HuH-7 (cell line): Measurements from ENCODE around the gene DYNLT3.

Source experiments
- DNase-seq: peaks from one replicate; pipeline ENCODE4 v3.0.0; 2011; ENCODE audit warnings: low spot score

The DYNLT3 gene

DNA sequence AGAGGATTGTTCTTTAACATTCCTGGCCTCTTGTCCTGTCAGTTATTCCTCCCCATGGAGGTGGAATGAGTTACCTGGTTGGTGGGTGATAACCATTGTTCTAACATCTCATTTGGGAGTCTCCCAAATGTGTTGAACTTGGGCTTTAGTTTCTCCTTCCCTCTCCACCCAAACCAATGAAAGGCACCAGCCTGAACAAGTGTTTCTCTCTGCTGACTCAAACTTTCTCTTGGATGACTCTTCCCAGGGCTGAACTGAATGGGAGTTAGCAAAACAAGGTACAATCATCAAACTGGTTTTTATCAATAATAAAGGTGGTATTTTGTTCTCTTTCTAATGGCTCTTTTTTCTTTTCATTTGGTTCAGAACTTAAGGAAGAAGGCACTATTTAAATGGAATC is 2.7 kb downstream of the DYNLT3 start:
- DNase-seq: no peak

DNA sequence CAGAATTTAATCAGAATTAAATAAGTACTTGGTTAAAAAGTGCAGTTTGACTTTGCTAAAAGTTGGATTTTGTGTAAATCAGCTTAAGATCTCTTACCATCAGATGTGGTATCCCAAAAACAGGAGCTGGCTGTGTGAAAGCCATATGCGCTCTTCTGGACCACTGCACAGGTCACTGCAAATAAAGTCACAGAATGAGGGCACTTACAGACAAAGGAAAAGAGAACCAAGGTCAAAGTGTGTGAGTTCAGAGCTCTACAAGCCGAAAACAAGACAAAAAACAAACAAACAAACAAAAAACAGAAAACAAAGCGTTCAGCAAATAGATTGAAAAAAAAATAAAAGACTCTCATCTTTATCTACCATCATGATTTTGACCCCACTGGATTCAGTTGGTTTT is 6.4 kb downstream of the DYNLT3 start:
- DNase-seq: no peak

GRCh38 chrX:37834937-37835336 is 12.4 kb downstream of the DYNLT3 start:
- DNase-seq: no peak

- DNase-seq: no peak
Observed at GRCh38 chrX:37830371-37830770, 17.0 kb downstream of the DYNLT3 start.

GRCh38 chrX:37829721-37830120 is 17.6 kb downstream of the DYNLT3 start:
- no peak for DNase-seq

GRCh38 chrX:37825215-37825842 is 22.0 kb downstream of the DYNLT3 start:
- DNase-seq: no peak

- no peak for DNase-seq
Observed at GRCh38 chrX:37824491-37825214, 22.7 kb downstream of the DYNLT3 start.

GRCh38 chrX:37820646-37821045 is 26.7 kb downstream of the DYNLT3 start:
- DNase-seq: no peak

GRCh38 chrX:37818031-37818430 is 29.3 kb downstream of the DYNLT3 start:
- DNase-seq: no peak

- DNase-seq: no peak
Observed at GRCh38 chrX:37817579-37817978, 29.8 kb downstream of the DYNLT3 start.

DNA sequence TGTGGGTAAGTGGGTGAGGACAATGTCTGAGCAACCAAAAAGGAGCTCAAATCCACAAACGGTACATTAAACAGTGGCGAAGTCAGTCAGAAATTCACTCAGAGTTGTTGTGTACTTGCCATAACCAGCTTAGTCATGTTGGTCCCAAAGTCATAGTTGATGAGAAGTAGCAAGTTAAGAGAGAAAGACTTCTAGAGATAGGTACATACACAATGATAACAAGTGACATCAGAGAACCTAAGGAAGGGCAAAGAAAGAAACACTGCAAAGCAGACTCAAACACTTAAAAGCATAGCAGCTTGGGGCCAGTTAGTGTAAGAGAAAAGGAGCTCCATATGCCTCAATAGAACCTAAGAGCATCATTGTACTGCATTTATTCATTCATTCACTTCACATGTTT is 30.2 kb downstream of the DYNLT3 start:
- DNase-seq: no peak

DNA sequence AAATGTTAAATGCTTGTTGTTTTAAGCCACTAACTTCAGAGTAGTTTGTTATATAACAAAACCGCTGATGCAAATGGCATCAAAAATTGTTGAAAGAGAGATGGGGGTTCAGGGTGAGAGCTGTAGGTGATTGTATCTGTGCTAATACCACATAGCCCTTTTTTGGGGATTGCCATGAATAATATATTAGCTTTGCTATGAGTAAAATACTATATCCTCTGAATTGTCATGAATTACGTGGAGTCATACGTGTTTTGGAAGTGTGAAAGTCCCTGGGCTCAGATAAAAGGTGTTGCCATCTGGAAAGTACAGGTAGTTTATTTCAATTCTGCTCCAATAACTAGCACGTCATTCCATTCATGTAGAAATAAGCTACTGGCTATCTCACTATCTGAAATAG is 30.6 kb downstream of the DYNLT3 start:
- no peak for DNase-seq

GRCh38 chrX:37815366-37815765 is 32.0 kb downstream of the DYNLT3 start:
- DNase-seq: no peak

DNA sequence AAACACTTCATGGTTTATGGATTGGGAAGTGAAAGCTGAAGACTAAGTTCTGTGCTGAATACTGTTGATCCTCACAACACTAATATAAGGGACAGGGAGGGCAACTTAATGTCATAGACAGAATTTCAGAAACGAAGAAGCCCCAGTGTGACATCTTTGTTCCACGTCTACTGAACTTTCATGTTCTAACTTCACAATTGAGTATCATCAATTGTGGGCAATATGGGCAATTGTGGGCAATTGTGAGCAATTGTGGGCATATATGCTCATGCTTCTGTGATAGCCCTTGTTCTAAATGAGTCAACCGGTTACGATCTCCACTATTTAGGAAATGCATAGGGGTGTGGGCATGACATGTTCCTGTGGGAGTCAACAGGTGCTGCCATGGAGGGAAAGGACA is 33.8 kb downstream of the DYNLT3 start:
- DNase-seq: no peak

GRCh38 chrX:37812110-37812509 is 35.3 kb downstream of the DYNLT3 start:
- DNase-seq: no peak

DNA sequence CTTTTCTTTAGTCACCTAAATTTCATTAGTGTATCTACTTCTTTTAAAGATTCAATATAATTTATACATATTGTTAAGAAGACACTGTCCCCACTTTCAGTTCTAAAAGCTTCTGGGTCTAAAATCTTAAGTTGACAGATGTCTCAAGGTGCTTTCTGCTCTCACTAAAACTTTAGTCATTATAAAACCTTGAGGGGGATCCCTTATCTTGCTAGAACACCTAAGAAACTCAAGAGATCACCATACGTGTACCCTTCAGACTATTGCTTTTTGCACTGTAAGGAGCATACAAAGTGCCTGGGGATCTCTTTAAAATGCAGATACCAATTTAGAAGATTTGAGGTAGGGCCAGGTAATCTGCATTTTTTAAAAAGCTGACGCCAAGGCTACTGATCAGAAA is 37.4 kb downstream of the DYNLT3 start:
- DNase-seq: no peak

DNA sequence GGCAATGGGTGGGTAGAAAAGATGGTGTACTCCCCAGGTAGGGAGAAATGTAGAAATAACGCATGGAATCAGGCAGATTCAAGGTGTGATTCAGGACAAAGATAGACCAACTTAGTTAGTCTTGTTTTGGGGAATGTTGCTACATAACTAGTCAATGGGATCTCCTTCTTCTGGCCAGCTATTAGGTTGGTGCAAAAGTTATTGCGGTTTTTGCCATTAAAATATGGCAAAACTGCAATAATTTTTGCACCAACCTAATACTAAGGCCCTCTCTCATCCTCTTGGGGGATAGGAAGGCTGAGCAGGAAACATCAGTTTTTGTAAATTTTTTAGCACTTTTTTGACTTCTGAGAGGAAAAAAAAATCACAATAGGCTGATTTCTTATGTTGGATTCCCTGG is 44.3 kb downstream of the DYNLT3 start:
- no peak for DNase-seq

- DNase-seq: no peak
Observed at GRCh38 chrX:37802028-37802427, 45.3 kb downstream of the DYNLT3 start.

DNA sequence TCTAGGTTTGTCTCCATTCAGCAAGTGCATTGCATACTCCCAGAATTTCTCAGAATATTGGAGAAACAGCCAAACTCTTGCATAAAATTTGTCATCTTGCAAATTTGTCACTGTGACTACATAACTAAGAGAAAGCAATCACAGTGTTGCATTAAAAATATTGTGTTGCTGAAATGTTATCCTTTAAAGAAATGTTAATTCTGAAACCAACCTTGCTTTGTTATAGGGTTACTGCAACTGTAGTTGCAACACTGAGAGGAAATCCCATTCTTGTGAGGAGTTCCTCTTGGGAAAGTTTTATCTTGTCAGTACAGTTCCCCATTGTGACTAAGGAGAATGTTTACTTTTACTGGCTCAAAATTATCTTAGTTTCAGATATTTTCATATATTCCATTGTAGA is 46.7 kb downstream of the DYNLT3 start:
- DNase-seq: no peak

GRCh38 chrX:37799936-37800335 is 47.4 kb downstream of the DYNLT3 start:
- DNase-seq: no peak

- no peak for DNase-seq
Observed at GRCh38 chrX:37796805-37797204, 50.6 kb downstream of the DYNLT3 start.

DNA sequence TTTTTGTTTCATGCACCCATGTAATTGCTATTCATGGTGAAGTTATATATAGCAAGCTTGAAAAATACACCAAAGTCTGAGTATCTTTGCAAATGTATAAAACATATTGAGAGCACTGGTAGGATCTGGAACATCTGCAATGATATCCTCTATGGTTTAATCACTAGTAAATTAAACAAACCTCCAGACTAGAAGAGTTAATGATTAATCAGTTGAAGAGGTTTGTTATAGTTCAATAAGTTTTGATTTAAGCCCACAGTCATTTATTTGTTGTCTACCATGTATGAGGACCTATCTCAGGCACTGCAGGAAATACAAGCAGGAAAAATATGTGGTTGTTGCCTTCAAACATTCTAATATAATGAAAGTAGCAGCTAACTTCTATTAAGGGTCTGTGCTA is 51.1 kb downstream of the DYNLT3 start:
- no peak for DNase-seq
